Neural progenitor cell (in vitro differentiated cells): ENCODE measurements around the gene PNP.

Source experiments
- EZH2 ChIP-seq: fragments of 200-600 bp; sonication (generic); IDR thresholded peaks from 2 replicates; pipeline ENCODE4 v1.6.1; 2017; ENCODE audit warnings: antibody characterized with exemption, mild to moderate bottlenecking, moderate library complexity
- EZH2phosphoT487 ChIP-seq: fragments of 200-600 bp; sonication (generic); IDR thresholded peaks from 2 replicates; pipeline ENCODE4 v1.6.1; 2017; ENCODE audit warnings: antibody characterized with exemption
- TF ChIP-seq, protein P1 (sequence below): fragments of 200-600 bp; sonication (generic); IDR thresholded peaks from 2 replicates; pipeline ENCODE4 v1.5.1; 2017; ENCODE audit warnings: antibody characterized with exemption, mild to moderate bottlenecking

DNA sequence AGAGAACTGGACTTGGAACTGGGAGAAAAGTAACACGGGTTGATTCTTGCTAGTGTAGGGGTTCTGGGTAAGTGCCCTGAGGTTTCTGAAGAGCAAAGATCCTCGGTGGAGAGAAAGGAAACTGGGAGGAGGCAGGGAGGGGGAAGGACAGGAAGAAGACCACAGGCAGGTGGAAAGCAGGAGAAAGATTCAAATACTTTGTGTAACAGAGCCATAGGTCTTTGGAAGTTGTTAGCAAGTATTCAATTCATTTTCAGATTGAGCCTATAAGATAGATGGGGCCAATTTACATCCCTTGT lies 1.3 kb downstream of the PNP start:
- TF ChIP-seq, protein P1, sequence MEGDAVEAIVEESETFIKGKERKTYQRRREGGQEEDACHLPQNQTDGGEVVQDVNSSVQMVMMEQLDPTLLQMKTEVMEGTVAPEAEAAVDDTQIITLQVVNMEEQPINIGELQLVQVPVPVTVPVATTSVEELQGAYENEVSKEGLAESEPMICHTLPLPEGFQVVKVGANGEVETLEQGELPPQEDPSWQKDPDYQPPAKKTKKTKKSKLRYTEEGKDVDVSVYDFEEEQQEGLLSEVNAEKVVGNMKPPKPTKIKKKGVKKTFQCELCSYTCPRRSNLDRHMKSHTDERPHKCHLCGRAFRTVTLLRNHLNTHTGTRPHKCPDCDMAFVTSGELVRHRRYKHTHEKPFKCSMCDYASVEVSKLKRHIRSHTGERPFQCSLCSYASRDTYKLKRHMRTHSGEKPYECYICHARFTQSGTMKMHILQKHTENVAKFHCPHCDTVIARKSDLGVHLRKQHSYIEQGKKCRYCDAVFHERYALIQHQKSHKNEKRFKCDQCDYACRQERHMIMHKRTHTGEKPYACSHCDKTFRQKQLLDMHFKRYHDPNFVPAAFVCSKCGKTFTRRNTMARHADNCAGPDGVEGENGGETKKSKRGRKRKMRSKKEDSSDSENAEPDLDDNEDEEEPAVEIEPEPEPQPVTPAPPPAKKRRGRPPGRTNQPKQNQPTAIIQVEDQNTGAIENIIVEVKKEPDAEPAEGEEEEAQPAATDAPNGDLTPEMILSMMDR = no peak
- TF ChIP-seq EZH2phosphoT487 (no peak), EZH2 (no peak)
